Mucosa of gallbladder (tissue), 1 donor: ENCODE measurements around the gene SH3GL3. TPM values are rescaled to one million over a fixed set of nuclear protein-coding genes. Genes with fewer than 3 reads are reported as not detected.

Experiments used
- DNase-seq: peaks from one replicate; pipeline ENCODE4 v3.0.0-alpha.2; 2020; ENCODE audit warnings: low spot score
- total RNA-seq: library from RNA; stranded (reverse); gene quantifications from one replicate; pipeline ENCODE4 v1.2.1, GENCODE V29; 2021
- donor health status: DM: no; HTN: no; CAD: no.

SH3GL3 gene
- total RNA-seq, 1 donor from 2014 or later = not detected

GRCh38 chr15:83462026-83462425 lies 14.9 kb downstream of the SH3GL3 start:
- DNase-seq = no peak

- no peak for DNase-seq
Measured at GRCh38 chr15:83462953-83463433, 15.9 kb downstream of the SH3GL3 start.

- DNase-seq = no peak
Measured at GRCh38 chr15:83470887-83471286, 23.7 kb downstream of the SH3GL3 start.

- no peak for DNase-seq
Measured at GRCh38 chr15:83471307-83471866, 24.2 kb downstream of the SH3GL3 start.

- no peak for DNase-seq
Measured at GRCh38 chr15:83472151-83472550, 25.0 kb downstream of the SH3GL3 start.

GRCh38 chr15:83472797-83473196 lies 25.7 kb downstream of the SH3GL3 start:
- DNase-seq = no peak

GRCh38 chr15:83474578-83474977 lies 27.4 kb downstream of the SH3GL3 start:
- DNase-seq = no peak

- no peak for DNase-seq
Measured at GRCh38 chr15:83475551-83475950, 28.4 kb downstream of the SH3GL3 start.

- no peak for DNase-seq
Measured at GRCh38 chr15:83476066-83476465, 28.9 kb downstream of the SH3GL3 start.

- DNase-seq = no peak
Measured at GRCh38 chr15:83476708-83477107, 29.6 kb downstream of the SH3GL3 start.

GRCh38 chr15:83477172-83477807 lies 30.1 kb downstream of the SH3GL3 start:
- no peak for DNase-seq

GRCh38 chr15:83477808-83478537 lies 30.8 kb downstream of the SH3GL3 start:
- no peak for DNase-seq

GRCh38 chr15:83483612-83484011 lies 36.5 kb downstream of the SH3GL3 start:
- DNase-seq = no peak

GRCh38 chr15:83484636-83485035 lies 37.5 kb downstream of the SH3GL3 start:
- no peak for DNase-seq

GRCh38 chr15:83486363-83486762 lies 39.2 kb downstream of the SH3GL3 start:
- no peak for DNase-seq

GRCh38 chr15:83487519-83487918 lies 40.4 kb downstream of the SH3GL3 start:
- DNase-seq = no peak

- DNase-seq = no peak
Measured at GRCh38 chr15:83489690-83490089, 42.5 kb downstream of the SH3GL3 start.

- no peak for DNase-seq
Measured at GRCh38 chr15:83491486-83491885, 44.3 kb downstream of the SH3GL3 start.

- no peak for DNase-seq
Measured at GRCh38 chr15:83496766-83497165, 49.6 kb downstream of the SH3GL3 start.

GRCh38 chr15:83498374-83498773 lies 51.2 kb downstream of the SH3GL3 start:
- DNase-seq = no peak

- DNase-seq = no peak
Measured at GRCh38 chr15:83498801-83499200, 51.7 kb downstream of the SH3GL3 start.

GRCh38 chr15:83499476-83499875 lies 52.3 kb downstream of the SH3GL3 start:
- DNase-seq = no peak
